Upper lobe of left lung (tissue), 6 donors: ENCODE measurements around the gene TJAP1. TPM values are rescaled to one million over a fixed set of nuclear protein-coding genes. Genes with fewer than 3 reads are reported as not detected.

Experiments used
- ATAC-seq, 2 donors: fragments of 200-7000 bp; cut with Tn5 transposase; one replicate each; pipeline ENCODE4 v1.9.1; 2022; ENCODE audit warnings: mild to moderate bottlenecking in 2 of 2, moderate library complexity in 2 of 2; ENCODE audit not compliant: low FRiP score in 2 of 2
- DNase-seq, 2 donors: peaks; one replicate each; pipeline ENCODE4 v3.0.0-alpha.2; 2019 to 2020
- H3K27ac ChIP-seq, 4 donors: fragments of 200-600 bp; sonication (generic); one replicate each; pipeline ENCODE4 v1.5.1; 2016 to 2019
- H3K27me3 ChIP-seq, 4 donors: fragments of 200-600 bp; sonication (generic); one replicate each; pipeline ENCODE4 v1.5.1; 2017 to 2019
- H3K36me3 ChIP-seq, 4 donors: fragments of 200-600 bp; sonication (generic); one replicate each; pipeline ENCODE4 v1.5.1; 2016 to 2019
- H3K4me1 ChIP-seq, 4 donors: fragments of 200-600 bp; sonication (generic); one replicate each; pipeline ENCODE4 v1.5.1; 2018 to 2019
- H3K4me3 ChIP-seq, 4 donors: fragments of 200-600 bp; sonication (generic); one replicate each; pipeline ENCODE4 v1.5.1; 2017 to 2019; ENCODE audit warnings: mild to moderate bottlenecking in 2 of 4, moderate library complexity in 1 of 4
- H3K9me3 ChIP-seq, 4 donors: fragments of 200-600 bp; sonication (generic); one replicate each; pipeline ENCODE4 v1.5.1; 2018 to 2019
- EP300 ChIP-seq, 4 donors: sonication (generic); formaldehyde crosslinking; IDR thresholded peaks; one replicate each; pipeline ENCODE4 v1.5.1; 2017; ENCODE audit warnings: antibody characterized with exemption in 4 of 4, control low read depth in 2 of 4
- POLR2A ChIP-seq, 4 donors: fragments of 450-650 bp; IDR thresholded peaks; one replicate each; pipeline ENCODE4 v1.5.1; 2016 to 2017; ENCODE audit warnings: antibody characterized with exemption in 4 of 4, mild to moderate bottlenecking in 2 of 4
- POLR2AphosphoS5 ChIP-seq, 2 donors: sonication (generic); formaldehyde crosslinking; IDR thresholded peaks; one replicate each; pipeline ENCODE4 v1.5.1; 2017; ENCODE audit warnings: antibody characterized with exemption in 2 of 2
- WGBS, 2 donors: methylation state at CpG; one replicate each; pipeline ENCODE4 v1.1.5; 2017 to 2018; 5-methylcytosine and 5-hydroxymethylcytosine counted together
- total RNA-seq, 6 donors: library from RNA; depleted of rRNA in 4 of 6; stranded (reverse); fragments of >200 nt in 4 of 6; gene quantifications; one replicate each; pipeline versions ENCODE4 v1.1.0 to v1.2.1, GENCODE V29; 2016 to 2021
- TF ChIP-seq, protein P1 (sequence below), 6 experiments: fragments of 450-650 bp in 4 of 6; fragments of 200-600 bp in 2 of 6; sonication (generic) in 2 of 6; IDR thresholded peaks; one replicate each; pipeline ENCODE4 v1.5.1; 2016 to 2019; ENCODE audit warnings: antibody characterized with exemption in 6 of 6
- donor health status: DM: no; HTN: no; CAD: no; lungs with moderate emphysema.
- donor health status: DM: no; HTN: yes; CAD: no; lungs with severe emphysema.

TJAP1 gene
- total RNA-seq, 6 donors from 2014 or later = 22.2 to 57.6 (median 31.1) TPM

DNA sequence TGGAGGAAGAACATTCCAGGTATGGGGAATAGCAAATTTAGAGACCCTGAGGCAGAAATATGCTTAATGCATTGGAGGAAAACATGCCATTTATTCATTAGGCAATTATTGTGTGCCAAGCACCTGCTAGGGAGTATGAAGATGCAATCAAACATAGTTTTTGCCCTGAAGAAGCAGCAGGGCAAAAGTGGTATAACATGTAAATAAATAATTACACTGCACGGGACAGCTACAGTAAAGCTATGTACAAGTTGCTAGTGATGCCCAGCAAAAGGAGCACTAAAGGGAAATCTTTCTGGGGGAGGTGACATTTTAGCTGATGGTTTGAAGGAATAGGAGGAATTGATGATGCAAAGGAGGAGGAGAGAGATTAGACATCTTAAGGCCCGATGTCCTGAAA lies 624 bp upstream of the TJAP1 start:
- ATAC-seq = no peak
- TF ChIP-seq POLR2AphosphoS5 (IDR thresholded peaks at IDR 0.05) (no peak), POLR2A (IDR thresholded peaks at IDR 0.05) (no peak), EP300 (IDR thresholded peaks at IDR 0.05) (no peak)
- TF ChIP-seq, protein P1, sequence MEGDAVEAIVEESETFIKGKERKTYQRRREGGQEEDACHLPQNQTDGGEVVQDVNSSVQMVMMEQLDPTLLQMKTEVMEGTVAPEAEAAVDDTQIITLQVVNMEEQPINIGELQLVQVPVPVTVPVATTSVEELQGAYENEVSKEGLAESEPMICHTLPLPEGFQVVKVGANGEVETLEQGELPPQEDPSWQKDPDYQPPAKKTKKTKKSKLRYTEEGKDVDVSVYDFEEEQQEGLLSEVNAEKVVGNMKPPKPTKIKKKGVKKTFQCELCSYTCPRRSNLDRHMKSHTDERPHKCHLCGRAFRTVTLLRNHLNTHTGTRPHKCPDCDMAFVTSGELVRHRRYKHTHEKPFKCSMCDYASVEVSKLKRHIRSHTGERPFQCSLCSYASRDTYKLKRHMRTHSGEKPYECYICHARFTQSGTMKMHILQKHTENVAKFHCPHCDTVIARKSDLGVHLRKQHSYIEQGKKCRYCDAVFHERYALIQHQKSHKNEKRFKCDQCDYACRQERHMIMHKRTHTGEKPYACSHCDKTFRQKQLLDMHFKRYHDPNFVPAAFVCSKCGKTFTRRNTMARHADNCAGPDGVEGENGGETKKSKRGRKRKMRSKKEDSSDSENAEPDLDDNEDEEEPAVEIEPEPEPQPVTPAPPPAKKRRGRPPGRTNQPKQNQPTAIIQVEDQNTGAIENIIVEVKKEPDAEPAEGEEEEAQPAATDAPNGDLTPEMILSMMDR (IDR thresholded peaks at IDR 0.05) = no peak
- H3K9me3 ChIP-seq = no peaks in the 10 kb centered on the region
- H3K4me1 ChIP-seq = peaks cover 13 to 31% (median 17%) of the 10 kb centered on the region in 4 donors
- H3K4me3 ChIP-seq = peak overlapping the region in 3 of 4 donors; percentile 68 to 87 (median 81)
- 31 to 34% methylated on average over 2 of the region's 2 CpGs for WGBS, 2 donors
- no peak for DNase-seq
- no peaks in the 10 kb centered on the region for H3K36me3 ChIP-seq
- H3K27me3 ChIP-seq = no peaks in the 10 kb centered on the region
- H3K27ac ChIP-seq = peak overlapping the region in 3 of 4 donors; percentile 83 to 89 (median 88)

DNA sequence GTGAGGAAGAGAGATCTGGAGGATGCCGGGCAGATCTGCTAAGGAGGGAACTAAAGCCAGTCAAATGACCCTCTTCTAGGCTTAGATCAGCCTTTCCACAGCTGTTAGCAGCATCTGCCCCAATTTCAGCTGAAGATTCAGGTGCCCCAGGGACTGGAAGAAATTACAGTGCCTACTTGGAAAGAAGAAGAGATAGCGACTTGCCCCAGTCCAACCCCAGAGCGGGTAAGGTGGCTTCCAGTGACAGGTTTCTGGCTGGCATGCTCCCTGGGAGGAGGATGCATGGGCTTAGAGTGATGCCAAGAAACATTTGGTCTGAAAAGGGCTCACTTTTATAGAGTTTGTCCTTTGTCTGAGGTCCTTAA lies 620 bp downstream of the TJAP1 start:
- no peaks in the 10 kb centered on the region for H3K36me3 ChIP-seq
- TF ChIP-seq EP300 (IDR thresholded peaks at IDR 0.05) = no peak
- no peak for TF ChIP-seq POLR2AphosphoS5 (IDR thresholded peaks at IDR 0.05)
- no peak for TF ChIP-seq POLR2A (IDR thresholded peaks at IDR 0.05)
- TF ChIP-seq, protein P1 (IDR thresholded peaks at IDR 0.05) = no peak
- H3K9me3 ChIP-seq = no peaks in the 10 kb centered on the region
- WGBS, 2 donors = 3 to 24% methylated on average over 3 of the region's 3 CpGs
- ATAC-seq = no peak
- H3K4me3 ChIP-seq = peak overlapping the region; percentile 36 to 87 (median 74)
- peak overlapping the region; percentile 83 to 89 (median 88) for H3K27ac ChIP-seq
- H3K27me3 ChIP-seq = no peaks in the 10 kb centered on the region
- no peak for DNase-seq
- H3K4me1 ChIP-seq = peaks cover 13 to 31% (median 17%) of the 10 kb centered on the region in 4 donors

DNA sequence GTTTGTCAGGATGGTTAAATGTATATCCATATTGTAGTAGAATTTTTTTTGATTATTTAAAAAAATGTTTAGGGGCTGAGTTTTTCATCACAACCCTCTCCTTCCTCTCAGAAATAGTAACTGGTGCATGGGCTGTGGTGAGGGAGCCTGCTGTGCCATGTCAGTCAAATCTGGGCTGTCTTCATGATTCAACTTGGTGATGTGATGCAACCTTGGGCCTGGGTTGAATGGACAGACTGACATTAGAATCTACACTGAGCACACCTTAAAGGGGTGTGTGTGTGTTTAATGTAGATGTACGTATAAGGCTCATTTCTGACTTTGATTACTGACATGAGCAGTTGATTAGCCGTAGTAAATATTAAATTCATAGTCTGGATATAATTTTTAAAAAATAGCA lies 3.7 kb downstream of the TJAP1 start:
- H3K9me3 ChIP-seq = no peaks in the 10 kb centered on the region
- ATAC-seq = no peak
- no peak overlapping the region for H3K27ac ChIP-seq
- no peak for DNase-seq
- peaks cover 13 to 31% (median 21%) of the 10 kb centered on the region in 4 donors for H3K4me1 ChIP-seq
- H3K36me3 ChIP-seq = peaks cover 0 to 5% (median 0%) of the 10 kb centered on the region in 4 donors
- no peaks in the 10 kb centered on the region for H3K27me3 ChIP-seq
- no peak overlapping the region for H3K4me3 ChIP-seq
- TF ChIP-seq, protein P1 (IDR thresholded peaks at IDR 0.05) = no peak
- TF ChIP-seq POLR2AphosphoS5 (IDR thresholded peaks at IDR 0.05) (no peak), EP300 (IDR thresholded peaks at IDR 0.05) (no peak), POLR2A (IDR thresholded peaks at IDR 0.05) (no peak)
- 88 to 95% methylated on average over 2 of the region's 2 CpGs for WGBS, 2 donors

DNA sequence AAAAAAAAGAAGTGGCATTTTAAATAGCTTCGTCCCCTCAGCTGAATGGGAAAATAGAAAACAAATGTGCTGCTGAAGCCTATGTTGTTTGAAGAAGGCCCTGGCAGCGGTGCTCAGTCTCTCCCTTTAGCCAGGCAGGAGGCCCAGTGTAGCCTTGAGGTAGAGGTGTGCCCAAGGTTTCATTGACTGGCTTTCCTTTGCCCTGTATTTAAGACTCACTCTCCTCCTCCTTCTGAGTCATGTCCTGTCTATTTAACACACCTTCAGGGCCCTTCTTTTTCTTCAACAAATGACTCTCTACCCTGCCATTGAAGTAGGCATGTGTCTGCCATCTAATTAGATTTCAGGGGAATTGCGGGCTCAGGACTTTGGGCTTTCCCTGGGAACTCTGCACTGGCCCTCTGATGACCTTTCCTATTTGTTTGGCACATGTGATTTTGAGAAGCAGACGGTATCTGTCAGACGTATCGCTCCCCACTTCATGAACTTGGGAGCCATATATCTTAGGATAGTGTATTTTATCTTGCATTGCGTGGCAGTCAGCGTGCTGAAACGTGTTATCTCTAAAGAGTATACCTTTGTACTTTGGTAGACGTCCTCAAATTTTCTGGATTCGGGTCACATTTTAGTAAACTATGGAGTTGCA lies 4.3 kb downstream of the TJAP1 start:
- H3K4me3 ChIP-seq = no peak overlapping the region
- no peaks in the 10 kb centered on the region for H3K9me3 ChIP-seq
- H3K27me3 ChIP-seq = no peaks in the 10 kb centered on the region
- TF ChIP-seq POLR2A (IDR thresholded peaks at IDR 0.05) (no peak), EP300 (IDR thresholded peaks at IDR 0.05) (no peak)
- no peak overlapping the region for H3K27ac ChIP-seq
- H3K4me1 ChIP-seq = peaks cover 13 to 29% (median 21%) of the 10 kb centered on the region in 4 donors
- DNase-seq (no peak), ATAC-seq (no peak)
- 89 to 92% methylated on average over 11 of the region's 11 CpGs for WGBS, 2 donors
- peaks cover 0 to 7% (median 0%) of the 10 kb centered on the region in 4 donors for H3K36me3 ChIP-seq

DNA sequence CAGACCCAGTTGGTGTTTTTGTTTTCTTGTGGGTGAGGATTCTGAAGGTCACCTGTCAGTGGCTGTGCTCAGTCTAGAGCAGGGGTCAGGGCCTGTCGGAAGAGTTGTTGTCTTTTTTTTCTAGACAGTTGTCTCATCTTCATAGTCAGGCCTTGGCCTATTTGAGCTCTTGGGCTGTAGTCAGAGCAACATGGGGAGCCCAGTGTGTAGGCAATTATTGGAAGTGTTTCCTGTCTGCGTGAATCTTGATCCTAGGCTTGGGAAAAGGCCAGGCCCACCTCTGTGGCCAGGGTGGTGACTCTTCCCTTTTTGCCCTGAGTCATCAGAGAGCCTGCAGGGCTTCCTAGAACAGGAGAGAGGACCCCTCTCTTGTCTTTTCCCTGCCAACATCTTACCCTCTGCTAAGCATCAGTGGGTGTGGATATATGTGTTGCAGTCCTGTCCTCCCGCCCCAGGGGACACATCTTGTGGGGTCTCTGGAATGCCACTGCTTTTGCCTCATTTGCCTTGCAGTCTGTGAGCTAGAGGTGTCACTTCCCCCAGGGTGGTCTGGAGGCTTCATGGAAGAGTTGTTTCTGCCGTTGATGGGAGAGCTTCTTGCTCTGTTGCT lies 11.4 kb downstream of the TJAP1 start:
- ATAC-seq (no peak), DNase-seq (no peak)
- Histone ChIP-seq H3K27ac (no peak overlapping the region), H3K9me3 (no peaks in the 10 kb centered on the region), H3K4me1 (peaks cover 17 to 25% (median 19%) of the 10 kb centered on the region in 4 donors), H3K36me3 (peaks cover 0 to 9% (median 0%) of the 10 kb centered on the region in 4 donors), H3K4me3 (no peak overlapping the region), H3K27me3 (no peaks in the 10 kb centered on the region)
- WGBS, 2 donors = 80 to 100% methylated on average over 4 of the region's 4 CpGs
- no peak for TF ChIP-seq EP300 (IDR thresholded peaks at IDR 0.05)
- TF ChIP-seq, protein P1 (IDR thresholded peaks at IDR 0.05) = no peak
- no peak for TF ChIP-seq POLR2A (IDR thresholded peaks at IDR 0.05)
- no peak for TF ChIP-seq POLR2AphosphoS5 (IDR thresholded peaks at IDR 0.05)
